Natural killer cell treated with Interleukin-12 subunit alpha and Interleukin-12 subunit beta and Interleukin-15 and Interleukin-18, amount 100 ng/mL, for 72 hours (primary cell): ENCODE measurements around the gene CARD14. TPM values are rescaled to one million over a fixed set of nuclear protein-coding genes. Genes with fewer than 3 reads are reported as not detected.
A peak's percentile ranks its signal among the peaks of the same experiment; 100 is the strongest.

ENCODE experiments used
- ATAC-seq, 2 donors: fragments of 150-1000 bp; cut with Tn5 transposase in 1 of 2; sonication (Bioruptor Pico), chemical (Tn5 transposase) in 1 of 2; 2 replicates each; pipeline ENCODE4 v1.10.0; 2021
- DNase-seq: peaks from one replicate; pipeline ENCODE4 v3.0.0; 2022; ENCODE audit warnings: low spot score
- H3K27ac Mint-ChIP-seq, 2 donors: 1 replicate in 1 of 2; 2 replicates in 1 of 2; pipeline ENCODE4 v1.8.0; 2022; ENCODE audit warnings: mixed read lengths in 2 of 2, mild to moderate bottlenecking in 1 of 2, moderate library complexity in 1 of 2
- H3K27me3 Mint-ChIP-seq, 2 donors: 1 replicate in 1 of 2; 2 replicates in 1 of 2; pipeline ENCODE4 v1.8.0; 2022; ENCODE audit warnings: mixed read lengths in 2 of 2
- H3K36me3 Mint-ChIP-seq: one replicate; pipeline ENCODE4 v1.8.0; 2022; ENCODE audit warnings: mixed read lengths
- H3K4me1 Mint-ChIP-seq, 2 donors: 1 replicate in 1 of 2; 2 replicates in 1 of 2; pipeline ENCODE4 v1.8.0; 2022; ENCODE audit warnings: low read depth in 2 of 2, mixed read lengths in 2 of 2, mild to moderate bottlenecking in 1 of 2
- H3K4me3 Mint-ChIP-seq: one replicate; pipeline ENCODE4 v1.8.0; 2022; ENCODE audit warnings: mixed read lengths
- H3K9me3 Mint-ChIP-seq: 2 replicates; pipeline ENCODE4 v1.8.0; 2022; ENCODE audit warnings: mixed read lengths
- total RNA-seq, 2 donors: library from RNA; stranded (reverse); gene quantifications; one replicate each; pipeline ENCODE4 v1.2.3, GENCODE V29; 2022

Gene CARD14
- total RNA-seq, 2 donors from 2014 or later: not detected

GRCh38 chr17:80223142-80223815, 53.4 kb downstream of the CARD14 start:
- no peaks in the 10 kb centered on the region for H3K36me3 Mint-ChIP-seq

GRCh38 chr17:80223838-80224497, 54.1 kb downstream of the CARD14 start:
- no peak for DNase-seq
- Mint-ChIP-seq H3K27me3 (no peaks in the 10 kb centered on the region), H3K4me3 (no peak overlapping the region), H3K36me3 (no peaks in the 10 kb centered on the region), H3K9me3 (no peaks in the 10 kb centered on the region), H3K27ac (no peak overlapping the region), H3K4me1 (peaks cover 15 to 16% of the 10 kb centered on the region in 2 donors)
- ATAC-seq: no peak

More at GRCh38 chr17:80223142-80223815, 53.4 kb downstream of the CARD14 start:
- H3K4me3 Mint-ChIP-seq: no peak overlapping the region
- H3K27ac Mint-ChIP-seq: no peak overlapping the region
- ATAC-seq: no peak
- DNase-seq: no peak
- H3K4me1 Mint-ChIP-seq: peaks cover 20 to 22% of the 10 kb centered on the region in 2 donors
- no peaks in the 10 kb centered on the region for H3K27me3 Mint-ChIP-seq
- H3K9me3 Mint-ChIP-seq: no peaks in the 10 kb centered on the region

GRCh38 chr17:80224683-80225082, 54.9 kb downstream of the CARD14 start:
- H3K4me1 Mint-ChIP-seq: peaks cover 8 to 10% of the 10 kb centered on the region in 2 donors
- no peak overlapping the region for H3K4me3 Mint-ChIP-seq
- H3K36me3 Mint-ChIP-seq: no peaks in the 10 kb centered on the region
- no peak for DNase-seq
- H3K27me3 Mint-ChIP-seq: no peaks in the 10 kb centered on the region
- H3K9me3 Mint-ChIP-seq: no peaks in the 10 kb centered on the region
- no peak overlapping the region for H3K27ac Mint-ChIP-seq
- ATAC-seq: no peak

GRCh38 chr17:80225230-80225629, 55.4 kb downstream of the CARD14 start:
- DNase-seq (no peak), ATAC-seq (no peak)
- H3K9me3 Mint-ChIP-seq: no peaks in the 10 kb centered on the region
- no peaks in the 10 kb centered on the region for H3K27me3 Mint-ChIP-seq
- peaks cover 7 to 8% of the 10 kb centered on the region in 2 donors for H3K4me1 Mint-ChIP-seq
- H3K36me3 Mint-ChIP-seq: no peaks in the 10 kb centered on the region
- H3K4me3 Mint-ChIP-seq: no peak overlapping the region
- no peak overlapping the region for H3K27ac Mint-ChIP-seq

GRCh38 chr17:80227156-80227555, 57.3 kb downstream of the CARD14 start:
- ATAC-seq: no peak
- no peaks in the 10 kb centered on the region for H3K27me3 Mint-ChIP-seq
- H3K36me3 Mint-ChIP-seq: peaks cover 7% of the 10 kb centered on the region
- no peak for DNase-seq
- no peak overlapping the region for H3K27ac Mint-ChIP-seq
- H3K4me1 Mint-ChIP-seq: peaks cover 5 to 8% of the 10 kb centered on the region in 2 donors
- no peak overlapping the region for H3K4me3 Mint-ChIP-seq
- H3K9me3 Mint-ChIP-seq: peaks cover 3% of the 10 kb centered on the region

- Mint-ChIP-seq H3K9me3 (peaks cover 6% of the 10 kb centered on the region), H3K4me1 (peaks cover 5 to 8% of the 10 kb centered on the region in 2 donors), H3K27me3 (no peaks in the 10 kb centered on the region), H3K27ac (no peak overlapping the region), H3K4me3 (no peak overlapping the region), H3K36me3 (peaks cover 13% of the 10 kb centered on the region)
- ATAC-seq (peak in 1 of 2 donors; percentile 43), DNase-seq (no peak)
These were observed 57.8 kb downstream of the CARD14 start for GRCh38 chr17:80227666-80228065.

GRCh38 chr17:80228477-80228876, 58.6 kb downstream of the CARD14 start:
- no peak for DNase-seq
- peaks cover 5 to 8% of the 10 kb centered on the region in 2 donors for H3K4me1 Mint-ChIP-seq
- no peak overlapping the region for H3K4me3 Mint-ChIP-seq
- no peak overlapping the region for H3K27ac Mint-ChIP-seq
- peaks cover 7% of the 10 kb centered on the region for H3K9me3 Mint-ChIP-seq
- ATAC-seq: no peak
- peaks cover 19% of the 10 kb centered on the region for H3K36me3 Mint-ChIP-seq
- no peaks in the 10 kb centered on the region for H3K27me3 Mint-ChIP-seq

GRCh38 chr17:80229011-80229410, 59.2 kb downstream of the CARD14 start:
- Mint-ChIP-seq H3K4me3 (no peak overlapping the region), H3K27me3 (no peaks in the 10 kb centered on the region), H3K27ac (no peak overlapping the region), H3K36me3 (peaks cover 22% of the 10 kb centered on the region), H3K4me1 (peaks cover 3 to 5% of the 10 kb centered on the region in 2 donors), H3K9me3 (peaks cover 7% of the 10 kb centered on the region)
- no peak for ATAC-seq
- DNase-seq: no peak

- ATAC-seq (no peak), DNase-seq (no peak)
- Mint-ChIP-seq H3K9me3 (peaks cover 7% of the 10 kb centered on the region), H3K27me3 (no peaks in the 10 kb centered on the region), H3K4me1 (no peaks in the 10 kb centered on the region), H3K36me3 (peaks cover 30% of the 10 kb centered on the region), H3K4me3 (no peak overlapping the region), H3K27ac (no peak overlapping the region)
These were observed 62.6 kb downstream of the CARD14 start for GRCh38 chr17:80232438-80232837.

- no peak for ATAC-seq
- H3K4me3 Mint-ChIP-seq: no peak overlapping the region
- H3K9me3 Mint-ChIP-seq: peaks cover 7% of the 10 kb centered on the region
- no peaks in the 10 kb centered on the region for H3K27me3 Mint-ChIP-seq
- no peak for DNase-seq
- H3K36me3 Mint-ChIP-seq: peaks cover 30% of the 10 kb centered on the region
- H3K4me1 Mint-ChIP-seq: no peaks in the 10 kb centered on the region
- no peak overlapping the region for H3K27ac Mint-ChIP-seq
These were observed 63.4 kb downstream of the CARD14 start for GRCh38 chr17:80233202-80233601.

- Mint-ChIP-seq H3K4me3 (no peak overlapping the region), H3K27me3 (no peaks in the 10 kb centered on the region), H3K9me3 (peaks cover 4% of the 10 kb centered on the region), H3K36me3 (peaks cover 24% of the 10 kb centered on the region), H3K4me1 (no peaks in the 10 kb centered on the region), H3K27ac (no peak overlapping the region)
- no peak for ATAC-seq
- DNase-seq: no peak
These were observed 67.1 kb downstream of the CARD14 start for GRCh38 chr17:80236911-80237310.

GRCh38 chr17:80237386-80237785, 67.6 kb downstream of the CARD14 start:
- ATAC-seq: no peak
- no peak overlapping the region for H3K4me3 Mint-ChIP-seq
- H3K27me3 Mint-ChIP-seq: no peaks in the 10 kb centered on the region
- H3K36me3 Mint-ChIP-seq: peaks cover 20% of the 10 kb centered on the region
- H3K27ac Mint-ChIP-seq: no peak overlapping the region
- H3K9me3 Mint-ChIP-seq: peaks cover 4% of the 10 kb centered on the region
- DNase-seq: no peak
- H3K4me1 Mint-ChIP-seq: peaks cover 0 to 3% of the 10 kb centered on the region in 2 donors

GRCh38 chr17:80242505-80242904, 72.7 kb downstream of the CARD14 start:
- peak; percentile 47 to 60 for ATAC-seq
- no peak overlapping the region for H3K4me3 Mint-ChIP-seq
- H3K4me1 Mint-ChIP-seq: peaks cover 0 to 6% of the 10 kb centered on the region in 2 donors
- no peaks in the 10 kb centered on the region for H3K9me3 Mint-ChIP-seq
- peak overlapping the region in 1 of 2 donors; percentile 56 for H3K27ac Mint-ChIP-seq
- H3K36me3 Mint-ChIP-seq: no peaks in the 10 kb centered on the region
- DNase-seq: no peak
- H3K27me3 Mint-ChIP-seq: no peaks in the 10 kb centered on the region
